ENCODE results near the gene GHRH. TPM values are rescaled to one million over a fixed set of nuclear protein-coding genes. Genes with fewer than 3 reads are reported as not detected.
A peak's percentile ranks its signal among the peaks of the same experiment; 100 is the strongest.

GHRH gene
- total RNA-seq, 2 donors from 2014 or later, result not detected

DNA sequence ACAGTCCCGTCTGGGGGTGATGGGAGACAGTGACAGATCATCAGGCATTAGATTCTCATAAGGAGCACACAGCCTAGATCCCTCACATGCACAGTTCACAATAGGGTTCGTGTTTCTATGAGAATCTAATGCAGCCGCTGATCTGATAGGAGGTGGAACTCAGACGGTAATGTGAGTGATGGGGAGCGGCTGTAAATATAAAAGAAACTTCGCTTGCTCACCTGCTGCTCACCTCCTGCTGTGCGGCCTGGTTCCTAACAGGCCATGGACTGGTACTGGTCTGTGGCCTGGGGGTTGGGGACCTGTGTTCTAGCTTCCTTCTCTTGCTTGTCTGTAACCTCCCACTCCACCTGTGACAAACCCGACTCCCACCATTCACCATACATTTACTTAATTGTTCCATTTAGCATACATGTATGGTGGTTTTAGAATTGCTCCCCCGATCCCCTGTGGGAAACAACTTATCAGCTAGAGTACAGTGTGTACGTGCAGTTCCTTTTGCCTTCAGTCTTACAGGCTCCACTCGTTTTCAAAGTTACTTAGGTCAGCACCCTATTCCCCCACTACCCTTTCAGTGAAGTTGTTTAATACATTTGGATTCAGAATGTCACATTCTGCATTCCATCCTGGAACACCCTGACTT, 31.8 kb upstream of the GHRH start:
- intact Hi-C loops (cut with DNase I), result loop anchor here in 1 of 2 donors (1.0 kb wide), 1 partner anchor 48 kb away; no protein-coding TSS in a partner anchor
- DNase-seq (ENCODE audit: low spot score), result no peak

- intact Hi-C loops (cut with DNase I), result no loop called here
- DNase-seq (ENCODE audit: low spot score), result no peak
Measured at GRCh38 chr20:37291724-37292126, 30.1 kb upstream of the GHRH start.

GRCh38 chr20:37290158-37290810, 28.7 kb upstream of the GHRH start:
- intact Hi-C loops (cut with DNase I), result no loop called here
- DNase-seq (ENCODE audit: low spot score), result no peak

DNA sequence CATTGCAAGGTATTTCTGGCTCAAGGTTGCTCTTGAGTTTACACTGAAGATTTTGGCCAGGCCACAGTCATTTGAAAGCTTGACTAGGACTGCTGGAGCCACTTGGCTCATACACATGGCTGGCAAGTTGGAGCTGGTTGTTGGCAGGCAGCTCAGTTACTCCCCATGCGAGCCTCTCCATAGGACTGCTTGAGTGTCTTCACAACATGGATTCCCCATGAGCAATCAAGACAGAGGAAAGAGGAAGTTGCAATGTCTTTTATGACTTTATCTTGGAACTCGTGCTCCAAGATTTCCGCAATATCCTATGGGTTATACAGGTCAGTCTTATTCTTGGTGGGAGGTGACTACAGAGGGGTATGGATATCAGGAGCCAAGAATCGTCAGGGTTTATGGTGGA, 26.5 kb upstream of the GHRH start:
- no peak for DNase-seq (ENCODE audit: low spot score)
- intact Hi-C loops (cut with DNase I), result no loop called here

DNA sequence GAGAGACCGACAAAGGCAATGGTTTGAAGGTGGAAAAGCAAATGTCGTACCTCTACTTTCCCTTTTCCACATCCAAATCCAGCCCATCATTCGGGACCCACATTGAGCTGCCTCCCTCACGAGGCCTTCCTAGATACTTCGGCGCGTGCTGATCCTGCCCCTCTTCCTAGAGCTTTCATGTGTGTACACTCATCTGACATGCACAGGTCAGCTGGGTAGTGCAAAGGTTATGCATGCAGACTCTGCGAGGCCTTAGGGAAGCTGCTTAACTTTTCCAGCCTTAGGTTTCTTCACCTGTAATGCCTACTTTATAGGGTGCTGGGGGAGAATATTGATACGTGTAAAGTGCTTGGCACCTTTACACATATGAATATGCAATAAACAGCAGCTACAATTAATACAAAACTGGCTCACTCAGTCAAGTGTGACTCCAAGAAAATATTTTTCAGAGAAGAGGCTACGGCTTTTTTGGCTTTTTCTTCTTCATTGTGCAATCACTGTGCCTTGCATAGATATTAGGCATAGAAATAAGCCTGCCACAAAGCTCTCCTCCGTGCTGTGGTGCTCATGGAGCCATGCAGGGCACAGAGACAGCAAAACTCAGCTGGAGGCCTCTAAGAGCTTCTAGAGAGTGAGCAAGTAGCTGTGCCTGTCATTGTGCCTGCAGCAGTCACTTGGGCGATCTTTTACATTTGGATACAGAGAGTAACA, 24.2 kb upstream of the GHRH start:
- intact Hi-C loops (cut with DNase I), result no loop called here
- DNase-seq (ENCODE audit: low spot score), result no peak

GRCh38 chr20:37284691-37285161, 23.1 kb upstream of the GHRH start:
- intact Hi-C loops (cut with DNase I), result loop anchor here (5.0 kb wide), 3 partner anchors 98 to 238 kb away; partner anchors contain the start of gene NNAT (in 1 of the 2)
- DNase-seq (ENCODE audit: low spot score), result no peak

GRCh38 chr20:37283530-37284195, 22.0 kb upstream of the GHRH start:
- no peak for DNase-seq (ENCODE audit: low spot score)
- intact Hi-C loops (cut with DNase I), result loop anchor here (5.0 kb wide), 3 partner anchors 99 to 239 kb away; partner anchors contain the start of gene NNAT (in 1 of the 2)

- no peak for DNase-seq (ENCODE audit: low spot score)
- intact Hi-C loops (cut with DNase I), result loop anchor here (5.0 kb wide), 3 partner anchors 100 to 240 kb away; partner anchors contain the start of gene NNAT (in 1 of the 2)
Measured at GRCh38 chr20:37282556-37282955, 20.9 kb upstream of the GHRH start.

GRCh38 chr20:37280403-37280802, 18.8 kb upstream of the GHRH start:
- intact Hi-C loops (cut with DNase I), result loop anchor here (5.0 kb wide), 3 partner anchors 102 to 242 kb away; partner anchors contain the start of gene NNAT (in 1 of the 2)
- DNase-seq (ENCODE audit: low spot score), result no peak

GRCh38 chr20:37279820-37280219, 18.2 kb upstream of the GHRH start:
- peak; percentile 34 for DNase-seq (ENCODE audit: low spot score)
- intact Hi-C loops (cut with DNase I), result loop anchor here (5.0 kb wide), 3 partner anchors 102 to 242 kb away; partner anchors contain the start of gene NNAT (in 1 of the 2)

DNA sequence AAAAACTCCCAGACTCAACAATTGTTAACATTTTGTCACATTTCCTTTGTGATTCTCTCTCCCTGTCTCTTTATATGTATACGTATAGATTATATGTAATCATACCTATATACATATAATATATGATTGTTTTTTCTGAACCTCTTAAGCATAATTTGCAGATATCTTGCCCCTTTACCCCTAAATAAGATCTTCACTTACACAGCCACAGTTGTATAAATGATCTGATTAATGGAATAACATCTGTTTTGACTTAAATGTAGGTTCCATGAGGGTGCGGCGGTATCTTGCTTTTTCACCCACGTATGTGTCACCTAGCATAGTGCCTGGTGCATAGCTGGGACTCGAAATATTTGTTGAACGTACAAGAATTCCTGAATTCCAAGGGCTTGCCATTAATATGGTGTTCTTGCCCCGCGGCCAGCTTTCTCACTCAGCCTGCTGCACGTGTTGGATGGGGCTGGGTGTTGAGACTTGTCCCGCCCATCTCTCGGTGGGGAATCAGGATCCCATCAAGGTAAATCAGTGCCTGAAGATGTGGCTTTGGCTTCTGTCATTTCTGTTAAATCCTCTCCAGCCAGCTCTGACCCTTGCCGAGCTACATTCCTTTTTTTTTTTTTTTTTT, 17.5 kb upstream of the GHRH start:
- intact Hi-C loops (cut with DNase I), result no loop called here
- DNase-seq (ENCODE audit: low spot score), result peak; percentile 34

DNA sequence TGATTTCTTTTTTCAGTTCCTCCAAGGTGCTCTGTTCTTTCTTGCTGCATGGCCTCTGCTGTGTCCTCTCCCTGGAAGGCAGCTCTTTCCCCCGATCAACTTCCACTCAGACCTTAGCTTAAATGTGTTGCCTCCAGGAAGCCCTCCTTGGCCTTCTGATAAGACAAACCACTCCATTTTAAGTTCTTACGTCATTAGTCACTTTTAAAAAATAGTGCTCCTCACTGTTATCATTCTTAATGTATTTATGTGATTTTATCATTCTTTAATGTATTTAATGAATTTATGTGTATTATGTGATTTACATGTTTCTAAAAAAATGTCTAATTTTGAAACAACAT, 15.6 kb upstream of the GHRH start:
- intact Hi-C loops (cut with DNase I), result no loop called here
- no peak for DNase-seq (ENCODE audit: low spot score)

DNA sequence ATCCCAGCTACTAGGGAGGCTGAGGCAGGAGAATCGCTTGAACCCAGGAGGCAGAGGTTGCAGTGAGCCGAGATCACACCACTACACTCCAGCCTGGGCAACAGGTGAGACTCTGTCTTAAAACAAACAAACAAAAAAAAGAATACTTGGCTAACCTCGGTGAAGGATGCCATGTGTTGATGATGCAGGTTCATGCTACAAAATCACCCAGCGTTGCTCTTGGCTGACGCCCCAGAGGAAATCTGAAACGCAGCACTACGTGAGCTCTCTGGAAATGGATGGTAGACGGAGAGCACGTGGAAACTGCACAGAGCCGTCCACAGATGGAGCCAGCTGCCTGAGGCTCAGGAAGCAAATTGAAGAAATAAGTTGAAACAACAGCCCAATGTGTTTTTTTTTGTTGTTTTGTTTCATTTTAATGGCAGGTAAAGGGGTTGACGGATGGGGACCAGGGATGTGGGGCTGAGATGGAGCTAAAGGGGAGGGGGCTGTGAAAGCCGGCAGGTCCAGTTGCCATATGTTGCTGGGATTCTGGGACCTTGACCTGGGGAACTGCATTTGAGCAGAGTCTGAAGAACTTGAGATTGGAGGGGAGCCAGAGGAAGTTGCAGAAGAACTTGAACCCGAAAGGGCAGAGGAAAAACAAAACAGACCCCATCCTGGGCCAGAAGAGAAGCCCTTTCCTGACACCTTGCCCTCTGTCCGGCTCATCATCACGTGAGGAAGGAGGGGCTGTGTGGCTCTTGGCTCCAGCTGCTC, 15.1 kb upstream of the GHRH start:
- peak; percentile 80 for DNase-seq (ENCODE audit: low spot score)
- intact Hi-C loops (cut with DNase I), result no loop called here

GRCh38 chr20:37274851-37275524, 13.4 kb upstream of the GHRH start:
- intact Hi-C loops (cut with DNase I), result loop anchor here (5.0 kb wide), 1 partner anchor 257 kb away; no protein-coding TSS in a partner anchor
- no peak for DNase-seq (ENCODE audit: low spot score)

DNA sequence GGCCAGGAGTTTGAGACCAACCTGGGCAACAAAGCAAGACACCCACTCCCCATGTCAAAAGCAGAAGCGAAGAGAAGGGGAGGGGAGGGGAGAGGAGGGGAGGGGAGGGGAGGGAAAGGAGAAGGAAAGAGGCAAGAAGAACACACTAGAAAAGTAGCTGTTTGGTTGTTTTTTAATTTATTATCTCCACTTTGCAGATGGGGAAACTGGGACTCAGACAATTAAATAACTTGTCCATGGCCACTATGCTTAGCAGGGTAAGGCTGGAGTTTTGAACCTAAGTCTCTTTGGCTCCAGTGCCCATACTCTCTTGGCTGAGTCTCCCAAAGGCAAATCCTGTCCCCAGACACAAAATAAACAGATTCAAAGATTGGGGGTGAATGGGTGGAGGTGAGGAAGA, 12.4 kb upstream of the GHRH start:
- intact Hi-C loops (cut with DNase I), result loop anchor here (5.0 kb wide), 1 partner anchor 258 kb away; no protein-coding TSS in a partner anchor
- no peak for DNase-seq (ENCODE audit: low spot score)

- DNase-seq (ENCODE audit: low spot score), result no peak
- intact Hi-C loops (cut with DNase I), result loop anchor here (5.0 kb wide), 1 partner anchor 261 kb away; no protein-coding TSS in a partner anchor
Measured at GRCh38 chr20:37271421-37271768, 9.8 kb upstream of the GHRH start.

- no peak for DNase-seq (ENCODE audit: low spot score)
Measured at GRCh38 chr20:37270576-37271420, 9.2 kb upstream of the GHRH start.

More at GRCh38 chr20:37270576-37271420, 9.2 kb upstream of the GHRH start:
- intact Hi-C loops (cut with DNase I), result loop anchor here (5.0 kb wide), 1 partner anchor 262 kb away; no protein-coding TSS in a partner anchor
